HCT116 (cell line): ENCODE results near the gene EPHA10. TPM values are rescaled to one million over a fixed set of nuclear protein-coding genes. Genes with fewer than 3 reads are reported as not detected.

ENCODE experiments used
- ATAC-seq: fragments of 200-7000 bp; cut with Tn5 transposase; 2 replicates; pipeline ENCODE4 v1.9.1; 2020; ENCODE audit warnings: mild to moderate bottlenecking, moderate library complexity
- BruUV-seq: library from RNA; stranded (reverse); fragments of 400-500 nt; replicated peaks from 2 replicates; lab custom pipeline; 2021; lab: Mats Ljungman, UMichigan
- CTCF ChIA-PET: fragments of 300-600 bp; sonication (Branson Sonifier 250); formaldehyde crosslinking; loops from one replicate; lab custom pipeline; 2021; ENCODE audit warnings: antibody characterized with exemption; lab: Charles Lee
- POLR2A ChIA-PET: fragments of 300-600, 350-600 bp; sonication (Branson Sonifier 250); formaldehyde crosslinking; loops from one replicate; lab custom pipeline; 2021; ENCODE audit warnings: antibody characterized with exemption; lab: Charles Lee
- RAD21 ChIA-PET, 2 experiments: fragments of 300-600 bp; sonication (Branson Sonifier 250); formaldehyde crosslinking; loops; one replicate each; lab custom pipeline; 2023; ENCODE audit warnings: low total read pairs in 2 of 2; ENCODE audit not compliant: uncharacterized antibody in 2 of 2, unreplicated experiment in 2 of 2, low non-redundant PET in 1 of 2; lab: Charles Lee
- DNase-seq: peaks from one replicate; pipeline ENCODE4 v3.0.0-alpha.2; 2010; ENCODE audit warnings: low read depth, low spot score
- H2AFZ ChIP-seq: fragments of 200-600 bp; shearing (Covaris generic), sonication (generic); 2 replicates; pipeline ENCODE4 v1.6.1; 2017; ENCODE audit warnings: low read depth, mixed run types, mixed read lengths, antibody characterized with exemption, low read length; ENCODE audit not compliant: poor library complexity, severe bottlenecking
- H3K27ac ChIP-seq: 2 replicates; pipeline ENCODE4 v1.5.1; 2012; ENCODE audit warnings: low read depth, low read length
- H3K27me3 ChIP-seq: fragments of 200-600 bp; sonication (generic); 2 replicates; pipeline ENCODE4 v1.6.1; 2016; ENCODE audit warnings: mixed run types, low read length, mixed read lengths; ENCODE audit not compliant: insufficient read depth
- H3K36me3 ChIP-seq, 2 experiments: fragments of 200-500 bp in 1 of 2; fragments of 200-600 bp in 1 of 2; sonication (Bioruptor generic) in 1 of 2; sonication (generic) in 1 of 2; 2 replicates each; pipeline versions ENCODE4 v1.5.1 to v1.6.1; 2014 to 2016; ENCODE audit warnings: low read length in 2 of 2, inconsistent platforms in 1 of 2, mixed read lengths in 1 of 2, mixed run types in 1 of 2; ENCODE audit not compliant: insufficient read depth in 2 of 2, control insufficient read depth in 1 of 2
- H3K4me1 ChIP-seq, 2 experiments: fragments of 200-600 bp in 1 of 2; sonication (generic) in 1 of 2; 2 replicates each; pipeline versions ENCODE4 v1.5.1 to v1.6.1; 2012 to 2017; ENCODE audit warnings: low read length in 2 of 2, inconsistent platforms in 1 of 2, mild to moderate bottlenecking in 1 of 2, mixed read lengths in 1 of 2, mixed run types in 1 of 2, moderate library complexity in 1 of 2; ENCODE audit not compliant: insufficient read depth in 2 of 2, control insufficient read depth in 1 of 2
- H3K4me2 ChIP-seq: fragments of 200-600 bp; sonication (generic); 2 replicates; pipeline ENCODE4 v1.6.1; 2017; ENCODE audit warnings: mixed run types, low read length, mixed read lengths
- H3K4me3 ChIP-seq, 2 experiments: fragments of 200-600 bp in 1 of 2; sonication (generic) in 1 of 2; replicated peaks in 1 of 2; 2 replicates each; pipeline ENCODE4 v1.5.1; 2011 to 2016; ENCODE audit warnings: low read length in 2 of 2, control low read depth in 1 of 2, low read depth in 1 of 2, mild to moderate bottlenecking in 1 of 2, mixed read lengths in 1 of 2, mixed run types in 1 of 2
- H3K79me2 ChIP-seq: fragments of 200-600 bp; sonication (generic); 2 replicates; pipeline ENCODE4 v1.6.1; 2017; ENCODE audit warnings: mild to moderate bottlenecking, mixed run types, low read length, moderate library complexity, mixed read lengths; ENCODE audit not compliant: insufficient read depth
- H3K9ac ChIP-seq: fragments of 200-600 bp; sonication (generic); 2 replicates; pipeline ENCODE4 v1.6.1; 2016; ENCODE audit warnings: low read length, mixed read lengths
- H3K9me2 ChIP-seq: fragments of 200-600 bp; sonication (generic), shearing (Covaris generic); 2 replicates; pipeline ENCODE4 v1.6.1; 2017; ENCODE audit warnings: mixed run types, mild to moderate bottlenecking, moderate library complexity; ENCODE audit not compliant: insufficient read depth
- H3K9me3 ChIP-seq, 2 experiments: fragments of 200-500 bp in 1 of 2; fragments of 200-600 bp in 1 of 2; sonication (Bioruptor generic) in 1 of 2; sonication (generic) in 1 of 2; 2 replicates each; pipeline ENCODE4 v1.6.1; 2014 to 2017; ENCODE audit warnings: low read length in 2 of 2, mixed read lengths in 2 of 2, inconsistent platforms in 1 of 2, low read depth in 1 of 2, mild to moderate bottlenecking in 1 of 2, mixed run types in 1 of 2, moderate library complexity in 1 of 2; ENCODE audit not compliant: control insufficient read depth in 1 of 2, insufficient read depth in 1 of 2
- H4K20me1 ChIP-seq: fragments of 200-600 bp; sonication (generic), shearing (Covaris generic); 2 replicates; pipeline ENCODE4 v1.6.1; 2017; ENCODE audit warnings: mixed run types, mild to moderate bottlenecking, moderate library complexity; ENCODE audit not compliant: insufficient read depth
- CBX3 ChIP-seq: IDR thresholded peaks from 2 replicates; pipeline ENCODE4 v1.6.1; 2012; ENCODE audit warnings: low read depth
- EGR1 ChIP-seq: IDR thresholded peaks from 2 replicates; pipeline ENCODE4 v1.6.1; 2012; ENCODE audit warnings: low read depth
- ELF1 ChIP-seq: IDR thresholded peaks from 2 replicates; pipeline ENCODE4 v1.6.1; 2012; ENCODE audit warnings: low read depth, borderline replicate concordance
- EZH2phosphoT487 ChIP-seq: fragments of 200-600 bp; IDR thresholded peaks from 2 replicates; pipeline ENCODE4 v1.6.1; 2018; ENCODE audit warnings: antibody characterized with exemption, borderline replicate concordance
- MAX ChIP-seq: IDR thresholded peaks from 2 replicates; pipeline ENCODE4 v1.6.1; 2012
- RAD21 ChIP-seq: IDR thresholded peaks from 2 replicates; pipeline ENCODE4 v1.6.1; 2012; ENCODE audit warnings: low read depth, mild to moderate bottlenecking
- SIN3A ChIP-seq: IDR thresholded peaks from 2 replicates; pipeline ENCODE4 v1.6.1; 2012; ENCODE audit warnings: low read depth
- TCF7L2 ChIP-seq: IDR thresholded peaks from 2 replicates; pipeline ENCODE4 v1.7.0; 2011; ENCODE audit warnings: borderline replicate concordance, inconsistent platforms; ENCODE audit not compliant: insufficient read depth, insufficient read length; ENCODE audit errors: extremely low read depth
- YY1 ChIP-seq: IDR thresholded peaks from 2 replicates; pipeline ENCODE4 v1.6.1; 2011; ENCODE audit warnings: low read length, low read depth, moderate library complexity, mild to moderate bottlenecking; ENCODE audit not compliant: insufficient replicate concordance; ENCODE audit errors: extremely low read depth
- ZFX ChIP-seq: fragments of 450-650 bp; IDR thresholded peaks from 2 replicates; pipeline ENCODE4 v1.6.1; 2017
- ZNF274 ChIP-seq: fragments of 200-500 bp; sonication (Bioruptor generic); IDR thresholded peaks from 2 replicates; pipeline ENCODE4 v1.6.1; 2014; ENCODE audit warnings: mild to moderate bottlenecking, low read depth, low read length, inconsistent platforms
- intact Hi-C: fragments of 100-400 bp; cut with micrococcal nuclease; formaldehyde crosslinking; loops from 2 replicates; pipeline ENCODE4 v1.10.0; 2022
- total RNA-seq: library from RNA; stranded (reverse); gene quantifications from one replicate; pipeline ENCODE4 v1.2.1, GENCODE V29; 2021; ENCODE audit not compliant: unreplicated experiment
- TF ChIP-seq, protein P1 (sequence below), 3 experiments: fragments of 200-600 bp in 1 of 3; sonication (generic) in 1 of 3; IDR thresholded peaks in 2 of 3; conservative IDR thresholded peaks in 1 of 3; 2 replicates each; pipeline ENCODE4 v1.5.1; 2012 to 2017; ENCODE audit warnings: low read depth in 2 of 3, low read length in 2 of 3, antibody characterized with exemption in 1 of 3, borderline replicate concordance in 1 of 3, control low read depth in 1 of 3, mild to moderate bottlenecking in 1 of 3, mixed read lengths in 1 of 3, mixed run types in 1 of 3, moderate library complexity in 1 of 3; ENCODE audit not compliant: insufficient read depth in 1 of 3
- TF ChIP-seq, protein P2 (sequence below): IDR thresholded peaks from 2 replicates; pipeline ENCODE4 v1.6.1; 2012; ENCODE audit warnings: low read depth

EPHA10 gene
- total RNA-seq, 1 experiment from 2014 or later: 6.5 TPM

GRCh38 chr1:37808369-37809319 is 43.7 kb upstream of the EPHA10 start:
- H3K4me3 ChIP-seq: peak overlapping the region; percentile 78 to 98
- peak overlapping the region; percentile 95 for H3K4me2 ChIP-seq
- H3K27ac ChIP-seq: peak overlapping the region; percentile 93
- ChIA-PET POLR2A (interaction anchor here (0.6 to 3.1 kb wide), 15 partner anchors 10 to 333 kb away, joined by 3 to 10 read pairs (median 3); partner anchors contain the start of genes CDCA8, EPHA10, MTF1 and SF3A3), RAD21 (interaction anchor here (1.0 to 1.4 kb wide), 2 partner anchors 51 kb away, joined by 4 read pairs; partner anchors contain the start of gene MTF1 (in 2 of the 2)), CTCF (interaction anchor here (1.1 kb wide), 1 partner anchor 51 kb away, joined by 7 read pairs; the partner anchor contains the start of gene MTF1)
- no peak overlapping the region for H2AFZ ChIP-seq
- no peak for DNase-seq
- no peaks in the 10 kb centered on the region for H3K9me3 ChIP-seq
- ATAC-seq: peak; percentile 68
- peaks cover 18% of the 10 kb centered on the region; the same call in 1 of the 2 replicates for H4K20me1 ChIP-seq
- intact Hi-C loops: loop anchor here (1.0 kb wide), 2 partner anchors 52 to 117 kb away; no protein-coding TSS in a partner anchor
- TF ChIP-seq ZNF274: no peak
- TF ChIP-seq, protein P1, sequence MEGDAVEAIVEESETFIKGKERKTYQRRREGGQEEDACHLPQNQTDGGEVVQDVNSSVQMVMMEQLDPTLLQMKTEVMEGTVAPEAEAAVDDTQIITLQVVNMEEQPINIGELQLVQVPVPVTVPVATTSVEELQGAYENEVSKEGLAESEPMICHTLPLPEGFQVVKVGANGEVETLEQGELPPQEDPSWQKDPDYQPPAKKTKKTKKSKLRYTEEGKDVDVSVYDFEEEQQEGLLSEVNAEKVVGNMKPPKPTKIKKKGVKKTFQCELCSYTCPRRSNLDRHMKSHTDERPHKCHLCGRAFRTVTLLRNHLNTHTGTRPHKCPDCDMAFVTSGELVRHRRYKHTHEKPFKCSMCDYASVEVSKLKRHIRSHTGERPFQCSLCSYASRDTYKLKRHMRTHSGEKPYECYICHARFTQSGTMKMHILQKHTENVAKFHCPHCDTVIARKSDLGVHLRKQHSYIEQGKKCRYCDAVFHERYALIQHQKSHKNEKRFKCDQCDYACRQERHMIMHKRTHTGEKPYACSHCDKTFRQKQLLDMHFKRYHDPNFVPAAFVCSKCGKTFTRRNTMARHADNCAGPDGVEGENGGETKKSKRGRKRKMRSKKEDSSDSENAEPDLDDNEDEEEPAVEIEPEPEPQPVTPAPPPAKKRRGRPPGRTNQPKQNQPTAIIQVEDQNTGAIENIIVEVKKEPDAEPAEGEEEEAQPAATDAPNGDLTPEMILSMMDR (IDR thresholded peaks at IDR 0.05 in 2 of 3, conservative IDR thresholded peaks at IDR 0.05 in 1 of 3; ENCODE audit: borderline replicate concordance in 1 of 3, insufficient read depth in 1 of 3, low read depth in 2 of 3, low read length in 2 of 3): 0 out of 6 replicates have a peak, but pooled peaks of 1 of the 3 experiments have one; percentile 8
- peak; percentile 30; the same call in 1 of the 2 replicates for TF ChIP-seq EGR1
- TF ChIP-seq TCF7L2: peak; percentile 15
- no peak for TF ChIP-seq YY1
- TF ChIP-seq ZFX: no peak
- no peak for TF ChIP-seq ELF1
- TF ChIP-seq, protein P2, sequence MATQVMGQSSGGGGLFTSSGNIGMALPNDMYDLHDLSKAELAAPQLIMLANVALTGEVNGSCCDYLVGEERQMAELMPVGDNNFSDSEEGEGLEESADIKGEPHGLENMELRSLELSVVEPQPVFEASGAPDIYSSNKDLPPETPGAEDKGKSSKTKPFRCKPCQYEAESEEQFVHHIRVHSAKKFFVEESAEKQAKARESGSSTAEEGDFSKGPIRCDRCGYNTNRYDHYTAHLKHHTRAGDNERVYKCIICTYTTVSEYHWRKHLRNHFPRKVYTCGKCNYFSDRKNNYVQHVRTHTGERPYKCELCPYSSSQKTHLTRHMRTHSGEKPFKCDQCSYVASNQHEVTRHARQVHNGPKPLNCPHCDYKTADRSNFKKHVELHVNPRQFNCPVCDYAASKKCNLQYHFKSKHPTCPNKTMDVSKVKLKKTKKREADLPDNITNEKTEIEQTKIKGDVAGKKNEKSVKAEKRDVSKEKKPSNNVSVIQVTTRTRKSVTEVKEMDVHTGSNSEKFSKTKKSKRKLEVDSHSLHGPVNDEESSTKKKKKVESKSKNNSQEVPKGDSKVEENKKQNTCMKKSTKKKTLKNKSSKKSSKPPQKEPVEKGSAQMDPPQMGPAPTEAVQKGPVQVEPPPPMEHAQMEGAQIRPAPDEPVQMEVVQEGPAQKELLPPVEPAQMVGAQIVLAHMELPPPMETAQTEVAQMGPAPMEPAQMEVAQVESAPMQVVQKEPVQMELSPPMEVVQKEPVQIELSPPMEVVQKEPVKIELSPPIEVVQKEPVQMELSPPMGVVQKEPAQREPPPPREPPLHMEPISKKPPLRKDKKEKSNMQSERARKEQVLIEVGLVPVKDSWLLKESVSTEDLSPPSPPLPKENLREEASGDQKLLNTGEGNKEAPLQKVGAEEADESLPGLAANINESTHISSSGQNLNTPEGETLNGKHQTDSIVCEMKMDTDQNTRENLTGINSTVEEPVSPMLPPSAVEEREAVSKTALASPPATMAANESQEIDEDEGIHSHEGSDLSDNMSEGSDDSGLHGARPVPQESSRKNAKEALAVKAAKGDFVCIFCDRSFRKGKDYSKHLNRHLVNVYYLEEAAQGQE: no peak
- TF ChIP-seq EZH2phosphoT487: no peak
- TF ChIP-seq CBX3: no peak
- peak; percentile 25; the same call in 1 of the 2 replicates for TF ChIP-seq MAX
- TF ChIP-seq SIN3A: peak; percentile 55
- TF ChIP-seq RAD21: no peak
- peaks cover 64% of the 10 kb centered on the region for H3K79me2 ChIP-seq
- BruUV-seq: TSS peak; percentile 77
- H3K36me3 ChIP-seq: peaks cover 27 to 36% of the 10 kb centered on the region in 2 experiments
- H3K27me3 ChIP-seq: no peaks in the 10 kb centered on the region
- H3K4me1 ChIP-seq: peaks cover 16 to 37% of the 10 kb centered on the region in 2 experiments
- peak overlapping the region; percentile 81 for H3K9ac ChIP-seq
- no peaks in the 10 kb centered on the region for H3K9me2 ChIP-seq
